Mesenteric fat pad (tissue), 1 donor: Measurements from ENCODE around the gene SSBP1. TPM values are rescaled to one million over a fixed set of nuclear protein-coding genes. Genes with fewer than 3 reads are reported as not detected.
"Not testable (repeated sequence)": the region's sequence is repeated elsewhere in the genome, so short reads cannot be mapped to it uniquely, and the experiment has no call there.

ENCODE experiments used
- DNase-seq: peaks from one replicate; pipeline ENCODE4 v3.0.0-alpha.2; 2020; ENCODE audit warnings: low spot score
- long read RNA-seq: library from polyadenylated mRNA; unstranded; transcript quantifications from one replicate; pipeline ENCODE4 v2.0.0, GENCODE V29; 2020
- total RNA-seq: library from RNA; stranded (reverse); fragmentation: NEBNext Ultra II Directional; extraction: Animal tissue kit (Norgen Biotek cat#: 25700); gene quantifications from one replicate; pipeline ENCODE4 v1.2.1, GENCODE V29; 2021
- donor health status: DM: yes; HTN: yes; CAD: no.

SSBP1 gene
- total RNA-seq = 80.2 TPM
- long read RNA-seq, transcript SSBP1-201 (7 exons, 687 nt) = major isoform, 20 of 30 reads
- long read RNA-seq, partial matches to known transcripts = 4 of 30 reads
- long read RNA-seq, other reads (novel, unspliced or antisense) = 1 of 30 reads

DNA sequence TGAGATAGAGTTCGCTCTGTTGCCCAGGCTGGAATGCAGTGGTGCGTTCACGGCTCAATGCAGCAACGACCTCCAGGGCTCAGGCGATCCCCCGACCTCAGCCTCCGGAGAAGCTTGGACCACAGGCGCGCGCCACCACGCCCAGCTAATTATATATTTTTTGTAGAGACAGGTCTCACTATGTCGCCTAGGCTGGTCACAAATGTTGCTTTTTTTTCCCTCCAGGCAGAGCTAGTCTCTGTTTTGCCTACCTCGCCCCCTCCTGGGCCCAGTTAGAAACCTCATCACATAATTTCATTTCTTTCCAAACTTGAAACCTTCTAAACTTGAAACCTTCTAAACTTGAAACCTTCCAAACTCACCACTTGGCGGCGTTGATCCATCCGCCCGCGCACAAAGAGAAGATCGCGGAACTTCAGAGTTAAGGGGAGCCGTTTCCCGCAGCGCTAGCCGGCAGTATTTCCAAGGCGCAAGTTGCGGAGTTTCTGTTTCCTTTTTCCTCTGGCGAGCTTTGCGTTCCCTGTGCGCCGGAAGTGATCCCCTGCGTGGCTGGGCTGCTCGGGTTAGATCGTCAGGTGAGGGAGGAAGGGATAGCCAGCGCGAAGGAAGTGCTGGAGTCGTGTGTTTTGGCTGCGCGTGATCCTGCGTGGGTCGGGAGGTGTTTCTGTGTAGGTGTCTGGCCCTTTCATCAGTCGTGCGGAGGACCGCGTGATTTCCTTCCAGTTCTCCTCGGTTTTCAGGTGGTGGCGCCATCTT, at the start of gene SSBP1:
Gene SSBP1, plus strand, starts transcription at position 523 of the 756 bp plus-strand sequence. CDS start 809 bp downstream, outside the sequence.
- DNase-seq = peak; percentile 93

DNA sequence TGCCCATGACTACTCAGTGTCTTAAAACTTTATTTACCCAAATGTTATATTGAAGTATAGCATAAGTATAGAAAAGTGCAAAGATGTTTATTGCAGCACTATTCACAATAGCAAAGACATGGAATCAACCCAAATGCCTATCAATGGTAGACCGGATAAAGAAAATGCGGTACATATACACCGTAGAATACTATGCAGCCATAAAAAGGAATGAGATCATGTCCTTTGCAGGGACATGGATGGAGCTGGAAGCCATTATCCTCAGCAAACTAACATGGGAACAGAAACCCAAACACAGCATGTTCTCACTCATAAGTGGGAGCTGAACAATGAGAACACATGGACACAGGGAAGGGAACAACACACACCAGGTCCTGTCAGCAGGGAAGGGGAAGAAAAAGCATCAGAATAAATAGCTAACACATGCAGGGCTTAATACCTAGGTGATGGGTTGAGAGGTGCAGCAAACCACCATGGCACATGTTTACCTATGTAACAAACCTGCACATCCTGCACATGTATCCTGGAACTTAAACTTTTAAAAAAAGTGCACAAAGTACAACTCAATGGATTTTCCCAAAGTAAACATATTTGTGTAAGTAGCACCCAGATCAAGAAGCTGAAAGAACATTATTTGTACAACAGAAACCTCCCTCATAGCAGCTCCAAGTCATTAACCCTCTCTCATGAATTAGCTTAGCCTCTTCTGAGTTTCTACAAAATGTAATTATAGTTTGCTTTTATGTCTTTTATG, 48.9 kb upstream of the SSBP1 start:
- not testable (repeated sequence) for DNase-seq

GRCh38 chr7:141691540-141691939, 46.6 kb upstream of the SSBP1 start:
- DNase-seq = no peak

GRCh38 chr7:141691961-141692360, 46.2 kb upstream of the SSBP1 start:
- DNase-seq = no peak

- no peak for DNase-seq
Measured at GRCh38 chr7:141693082-141693481, 45.1 kb upstream of the SSBP1 start.

DNA sequence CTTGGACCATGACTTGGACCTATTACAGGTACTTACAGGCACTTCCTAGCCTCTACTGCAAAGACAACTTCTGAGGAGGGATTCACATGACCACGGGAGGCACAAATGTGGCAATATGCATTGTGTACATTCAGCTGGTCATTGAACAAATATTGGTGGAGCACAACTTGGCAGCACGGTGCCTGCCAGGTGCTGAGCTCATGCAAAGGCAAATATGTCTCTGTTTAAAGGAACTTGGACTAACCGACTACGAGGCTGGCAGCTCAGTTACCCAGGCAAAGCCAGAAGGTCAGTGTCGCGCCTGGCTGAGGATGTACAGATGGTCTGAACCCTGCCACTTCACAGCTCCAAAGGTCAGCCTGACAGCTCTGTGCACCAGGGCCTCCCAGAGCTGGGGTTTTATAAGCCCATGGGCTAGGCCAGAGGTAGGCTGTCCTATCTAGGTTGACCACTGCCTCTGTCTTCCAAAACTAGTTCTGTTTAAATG, 42.3 kb upstream of the SSBP1 start:
- DNase-seq = no peak

DNA sequence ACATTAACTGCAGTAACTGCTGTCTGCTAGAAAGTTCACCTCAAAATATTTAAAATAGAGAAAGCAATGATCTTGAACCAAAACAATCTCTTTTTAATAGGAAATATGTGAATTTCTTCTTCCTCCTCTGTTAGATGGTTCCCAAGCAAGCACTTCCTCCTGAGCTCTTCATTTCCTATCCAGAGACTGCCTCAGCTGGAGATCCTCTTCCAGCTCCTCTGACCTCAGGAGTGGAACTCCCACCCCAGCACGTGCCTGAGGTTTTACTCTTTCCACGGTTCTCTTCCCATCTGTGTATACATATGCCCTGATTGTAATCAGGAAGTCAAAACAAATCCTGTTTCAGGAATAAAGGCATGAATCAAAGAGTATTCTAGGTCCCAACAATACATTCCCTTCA, 41.8 kb upstream of the SSBP1 start:
- DNase-seq = no peak

DNA sequence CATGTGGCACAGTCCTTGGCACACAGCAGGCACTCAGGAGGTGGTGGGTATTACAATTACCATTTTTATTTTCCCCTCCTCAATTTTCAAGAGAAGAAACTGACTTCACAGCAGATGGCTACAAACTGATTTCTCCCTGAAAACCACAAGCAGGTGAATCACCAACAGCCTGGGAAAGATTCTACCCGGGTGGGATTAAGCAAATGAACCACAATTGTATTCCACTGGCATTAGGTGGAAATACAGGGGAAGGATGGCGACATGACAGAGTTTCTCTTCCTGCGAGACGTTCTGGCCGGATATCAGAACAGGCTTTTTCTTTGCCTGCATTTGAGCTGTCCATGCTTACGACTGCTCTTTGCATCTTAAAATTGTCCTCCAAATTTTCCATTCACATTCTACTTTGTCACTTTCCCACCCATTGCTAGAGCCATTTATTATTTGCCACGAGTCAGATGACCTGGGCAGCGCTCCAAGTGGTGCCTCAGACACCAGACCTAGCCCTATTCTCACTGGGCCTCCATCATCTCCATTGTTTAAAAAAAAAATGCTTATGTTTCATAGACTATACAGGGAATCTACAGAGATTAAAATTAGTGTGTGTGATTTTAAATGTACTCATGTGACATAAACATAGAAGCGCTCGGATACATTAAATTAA, 40.8 kb upstream of the SSBP1 start:
- DNase-seq = no peak

DNA sequence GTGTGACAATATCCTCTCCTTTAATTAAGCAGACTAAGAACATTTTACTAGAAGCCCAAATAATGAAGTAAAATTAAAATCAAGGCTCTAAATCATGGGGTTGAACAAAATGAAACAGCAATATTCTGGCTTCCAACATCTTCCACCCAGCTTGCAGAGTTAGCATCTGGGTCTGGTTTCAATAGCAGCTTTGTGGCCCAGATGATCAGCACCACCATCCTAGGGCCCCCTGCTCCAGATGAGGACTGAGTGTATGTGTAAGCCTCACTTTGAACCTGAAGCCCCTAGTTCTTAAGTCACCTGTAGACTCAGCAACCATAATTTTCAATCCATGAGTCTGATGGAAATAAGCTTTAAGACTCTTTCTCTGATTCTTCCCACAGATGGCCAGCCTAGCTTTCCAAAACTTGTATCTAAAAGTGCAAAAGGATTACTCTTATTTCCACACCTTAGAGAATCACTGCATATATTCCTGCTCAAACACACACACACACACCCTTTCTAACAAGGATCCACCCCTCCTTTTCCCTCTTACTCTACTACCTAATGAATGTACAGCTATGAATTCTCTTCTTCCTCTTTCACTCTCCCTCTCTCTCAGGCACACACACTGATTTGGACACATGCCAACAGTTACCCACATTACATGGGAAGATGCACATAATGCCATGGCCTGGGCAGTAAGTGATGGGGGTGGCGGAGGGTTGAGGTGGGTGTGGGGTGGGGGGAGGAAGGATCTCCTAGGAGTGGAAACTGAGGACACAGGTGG, 39.7 kb upstream of the SSBP1 start:
- DNase-seq = no peak

DNA sequence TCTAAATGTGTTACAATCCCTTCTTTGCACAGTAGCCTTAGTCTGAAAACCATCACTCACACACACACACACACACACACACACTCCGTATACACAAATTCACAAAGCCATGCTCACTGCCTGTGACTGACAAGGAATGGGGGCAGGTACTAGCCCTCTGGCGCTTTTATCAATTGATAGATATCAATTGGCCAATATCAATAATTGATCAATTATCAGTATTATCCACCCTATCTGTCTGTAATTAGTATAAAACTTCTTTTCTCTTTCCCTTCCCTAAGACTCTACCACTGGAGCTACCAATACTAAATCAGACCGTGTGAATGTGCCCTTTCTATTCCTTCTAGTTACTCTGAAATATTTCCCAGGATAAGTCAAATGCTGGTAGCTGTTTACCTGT, 38.3 kb upstream of the SSBP1 start:
- DNase-seq = no peak

DNA sequence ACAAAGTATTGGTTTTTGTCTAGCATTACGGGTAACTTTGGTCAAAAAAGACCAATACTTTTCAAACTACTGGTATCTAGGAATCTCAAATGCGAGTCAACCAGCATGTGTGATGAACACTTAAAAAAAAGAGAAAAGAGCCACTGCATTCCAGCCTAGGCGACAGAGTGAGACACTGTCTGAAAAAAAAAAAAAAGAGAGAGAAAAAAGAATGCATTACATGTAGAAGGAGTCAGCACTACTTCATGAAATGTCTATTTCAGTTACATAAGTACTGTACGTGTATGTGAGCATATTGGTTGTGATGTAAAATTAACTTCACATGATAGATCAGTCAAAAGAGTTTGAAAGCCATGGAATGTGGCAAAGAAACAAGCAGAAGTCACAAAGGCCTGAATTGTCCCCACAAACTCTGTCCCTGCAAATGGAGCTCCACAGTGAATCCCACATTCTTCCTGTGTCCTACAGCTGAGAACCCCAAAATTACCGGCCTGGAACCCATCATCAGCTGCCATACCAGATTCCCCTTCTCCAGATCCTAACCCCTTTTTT, 37.8 kb upstream of the SSBP1 start:
- DNase-seq = no peak

GRCh38 chr7:141700848-141701371, 37.2 kb upstream of the SSBP1 start:
- no peak for DNase-seq

DNA sequence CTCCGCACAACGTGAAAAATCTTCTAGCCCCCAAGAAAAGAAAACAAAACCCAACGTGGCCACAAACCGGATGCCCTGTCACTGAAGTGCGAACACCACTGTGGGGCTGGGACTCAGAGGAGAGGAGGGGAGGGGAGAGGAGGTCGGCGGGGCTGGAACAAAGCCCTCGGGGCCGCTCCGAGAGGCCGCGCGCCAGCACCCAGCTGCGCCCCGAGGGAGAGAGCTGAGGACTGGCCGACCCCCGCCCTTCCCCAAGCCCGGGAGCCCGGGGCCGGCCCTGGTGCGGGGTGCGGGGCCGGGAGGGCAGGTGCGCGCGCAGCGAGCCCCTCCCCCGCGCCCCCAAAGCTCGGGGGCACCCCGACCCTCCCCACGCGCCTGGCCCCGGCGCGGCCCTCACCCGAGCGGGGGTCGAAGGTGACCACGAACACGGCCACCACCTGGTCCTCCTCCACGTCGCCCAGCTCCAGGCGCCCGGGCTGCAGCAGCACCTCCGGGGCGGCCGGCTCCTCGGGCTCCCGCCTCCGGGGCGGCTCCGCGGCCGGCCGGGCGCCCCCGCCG, 36.6 kb upstream of the SSBP1 start:
- no peak for DNase-seq

DNA sequence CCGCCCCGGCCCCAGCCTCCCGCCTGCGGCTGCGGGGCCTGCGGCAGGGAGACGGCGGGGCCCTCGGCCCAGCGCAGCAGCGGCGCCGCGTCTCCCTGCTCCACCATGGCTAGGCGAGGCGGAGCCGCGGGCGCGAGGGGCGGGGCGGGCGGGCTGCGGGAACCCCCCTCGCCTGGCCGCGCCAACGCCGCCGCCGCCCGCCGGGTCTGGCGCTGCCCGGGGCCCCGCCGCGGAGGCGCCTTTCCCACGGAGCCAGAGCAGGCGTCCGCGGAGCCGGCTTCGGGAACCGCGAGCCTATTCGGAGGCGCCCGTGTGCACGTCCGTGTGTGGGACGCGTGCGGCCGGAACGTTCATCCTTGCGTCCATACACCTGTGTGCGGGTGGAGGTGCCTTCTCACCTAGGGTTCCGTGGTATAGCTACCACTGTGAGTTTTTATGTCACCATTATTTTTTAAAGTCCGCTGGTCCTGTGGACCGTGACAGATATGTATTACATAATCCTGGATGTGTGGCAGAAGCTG, 36.1 kb upstream of the SSBP1 start, which contains the start of gene DENND11:
Gene DENND11, minus strand, starts transcription at position 120 of the 521 bp plus-strand sequence. Its CDS starts 13 bp downstream, at position 107.
- DNase-seq = no peak

DNA sequence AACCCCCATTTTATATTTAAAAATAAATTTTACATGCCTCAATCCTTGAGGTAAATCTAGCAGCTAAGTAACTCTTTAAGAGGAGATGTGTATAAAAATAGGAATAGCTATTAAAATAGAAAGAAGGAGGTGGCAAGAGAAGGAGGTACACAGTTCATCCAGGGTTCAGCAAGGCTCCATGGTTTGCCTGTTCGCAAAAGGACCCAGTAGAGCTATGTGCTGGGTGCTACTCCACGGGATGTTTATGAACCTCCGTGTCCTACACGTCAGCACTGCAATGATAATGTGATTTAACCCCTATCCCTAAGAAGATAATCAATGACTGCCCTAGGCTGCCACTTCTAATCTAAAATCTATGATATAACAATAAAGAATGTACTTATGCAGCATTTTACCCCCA, 35.3 kb upstream of the SSBP1 start:
- no peak for DNase-seq

- DNase-seq = no peak
Measured at GRCh38 chr7:141704112-141704511, 34.0 kb upstream of the SSBP1 start.

- no peak for DNase-seq
Measured at GRCh38 chr7:141704741-141705140, 33.4 kb upstream of the SSBP1 start.

DNA sequence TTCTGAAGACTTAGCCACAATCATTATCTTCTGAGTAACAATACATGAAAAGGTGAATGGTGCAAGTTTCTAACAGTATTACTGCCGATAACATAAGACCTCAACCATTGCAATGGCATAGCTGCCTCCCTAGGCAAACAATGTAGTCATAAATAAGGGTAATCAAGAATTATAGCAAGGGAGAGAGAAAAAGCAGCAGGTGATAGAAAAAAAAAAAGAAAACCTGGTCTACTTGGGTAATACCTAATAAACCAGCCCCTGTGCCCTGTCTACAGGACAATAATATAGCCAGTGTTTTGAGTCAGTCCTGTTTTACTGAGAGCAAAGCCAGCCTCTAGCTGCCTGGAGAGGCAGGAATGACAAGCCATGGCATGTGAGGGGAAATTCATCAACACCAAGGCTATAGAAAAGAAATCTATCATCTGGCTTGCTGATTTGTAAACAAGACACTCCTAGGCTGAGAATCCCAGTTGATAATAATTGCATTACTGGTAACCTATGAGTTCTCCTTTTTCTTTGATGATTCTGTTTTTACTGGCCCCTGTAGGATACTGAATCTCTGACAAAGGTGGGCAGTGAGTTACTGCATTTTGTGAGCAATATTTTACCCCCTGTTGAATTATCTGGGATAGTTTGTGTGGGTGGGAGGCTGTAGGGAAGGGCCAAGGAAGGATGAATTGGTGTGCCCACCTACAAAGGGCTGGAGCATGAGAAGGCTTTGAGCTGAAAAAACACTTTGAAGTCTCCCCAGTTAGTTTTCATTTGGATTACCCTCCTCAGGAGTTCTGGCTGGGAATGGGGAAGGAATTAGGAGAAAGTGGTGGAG, 31.7 kb upstream of the SSBP1 start:
- DNase-seq = no peak

DNA sequence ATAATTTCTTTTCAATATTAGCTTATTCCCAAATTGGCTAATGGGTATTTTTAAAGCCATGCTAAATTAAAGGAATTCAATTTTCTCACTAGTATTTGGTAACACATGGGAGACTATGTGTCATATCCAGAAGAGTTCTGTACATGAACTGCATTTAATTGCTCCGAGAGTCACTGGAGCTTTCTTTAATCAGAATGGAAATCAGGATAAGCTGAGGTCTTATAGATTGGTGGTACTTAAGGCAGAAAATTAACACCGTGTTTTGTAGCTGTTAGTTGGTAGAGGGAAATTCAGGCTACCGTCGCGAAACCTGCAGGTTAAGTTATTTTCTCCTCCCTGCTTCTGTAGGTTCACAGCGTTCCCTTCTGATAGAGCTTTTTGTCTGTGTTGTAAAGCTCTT, 29.8 kb upstream of the SSBP1 start, which contains the start of gene WEE2:
Gene WEE2, plus strand, starts transcription at position 3 of the 400 bp plus-strand sequence. CDS start 406 bp downstream, outside the sequence.
- no peak for DNase-seq
